ENCODE measurements around the gene C15orf39.

C15orf39 gene

GRCh38 chr15:75198560-75199356 is 2.9 kb upstream of the C15orf39 start:
- no peak for FAIRE-seq

GRCh38 chr15:75199357-75199940 is 2.2 kb upstream of the C15orf39 start:
- FAIRE-seq, result no peak

- no peak for FAIRE-seq
Observed at GRCh38 chr15:75200391-75200764, 1.3 kb upstream of the C15orf39 start.

- FAIRE-seq, result no peak
Observed at GRCh38 chr15:75200765-75201615, 692 bp upstream of the C15orf39 start.

GRCh38 chr15:75202251-75203016 is 752 bp downstream of the C15orf39 start:
- no peak for FAIRE-seq

- FAIRE-seq, result no peak
Observed at GRCh38 chr15:75203017-75203907, 1.6 kb downstream of the C15orf39 start.

- no peak for FAIRE-seq
Observed at GRCh38 chr15:75203908-75204263, 2.2 kb downstream of the C15orf39 start.

GRCh38 chr15:75204340-75205063 is 2.8 kb downstream of the C15orf39 start:
- no peak for FAIRE-seq

GRCh38 chr15:75205064-75205395 is 3.3 kb downstream of the C15orf39 start:
- no peak for FAIRE-seq

GRCh38 chr15:75206006-75206405 is 4.3 kb downstream of the C15orf39 start:
- no peak for FAIRE-seq

GRCh38 chr15:75206803-75207617 is 5.3 kb downstream of the C15orf39 start:
- no peak for FAIRE-seq

GRCh38 chr15:75207618-75208500 is 6.2 kb downstream of the C15orf39 start:
- FAIRE-seq, result no peak

GRCh38 chr15:75208501-75209288 is 7.0 kb downstream of the C15orf39 start:
- no peak for FAIRE-seq

GRCh38 chr15:75209289-75209676 is 7.6 kb downstream of the C15orf39 start:
- no peak for FAIRE-seq

- no peak for FAIRE-seq
Observed at GRCh38 chr15:75210811-75211230, 9.1 kb downstream of the C15orf39 start.

- FAIRE-seq, result no peak
Observed at GRCh38 chr15:75211436-75212199, 9.9 kb downstream of the C15orf39 start.

- FAIRE-seq, result no peak
Observed at GRCh38 chr15:75212200-75212858, 10.6 kb downstream of the C15orf39 start.
